Fibroblast of skin of abdomen (primary cell): ENCODE data around the gene MAP1LC3B.

ENCODE experiments used
- DNase-seq: peaks from one replicate; pipeline ENCODE4 v3.0.0-alpha.2; 2013

The MAP1LC3B gene

DNA sequence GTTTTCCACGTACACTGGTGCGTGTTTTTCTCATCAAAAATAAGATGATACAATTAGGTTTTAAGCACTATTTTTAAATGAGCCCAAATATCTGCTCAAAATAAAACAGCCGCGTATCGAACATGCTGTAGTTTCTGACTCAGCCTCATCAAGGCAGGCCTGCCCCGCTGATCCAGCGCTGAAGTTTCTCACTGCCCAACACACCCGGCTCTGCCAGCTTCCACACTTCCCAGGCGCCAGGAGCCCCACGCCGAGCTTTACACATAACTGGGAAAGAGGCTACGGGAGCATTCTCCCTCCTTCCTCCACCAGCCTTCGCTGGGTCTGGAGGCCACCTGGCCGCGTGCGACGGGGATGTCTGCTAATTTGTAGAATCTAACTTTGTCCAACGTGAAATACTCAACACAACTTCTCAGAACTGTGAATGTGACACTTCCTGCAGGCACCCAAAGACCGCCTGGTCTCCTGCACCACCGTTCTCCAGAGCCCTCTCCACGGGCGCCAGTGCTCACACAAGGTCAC lies 42.1 kb downstream of the MAP1LC3B start:
- peak; percentile 31 for DNase-seq

DNA sequence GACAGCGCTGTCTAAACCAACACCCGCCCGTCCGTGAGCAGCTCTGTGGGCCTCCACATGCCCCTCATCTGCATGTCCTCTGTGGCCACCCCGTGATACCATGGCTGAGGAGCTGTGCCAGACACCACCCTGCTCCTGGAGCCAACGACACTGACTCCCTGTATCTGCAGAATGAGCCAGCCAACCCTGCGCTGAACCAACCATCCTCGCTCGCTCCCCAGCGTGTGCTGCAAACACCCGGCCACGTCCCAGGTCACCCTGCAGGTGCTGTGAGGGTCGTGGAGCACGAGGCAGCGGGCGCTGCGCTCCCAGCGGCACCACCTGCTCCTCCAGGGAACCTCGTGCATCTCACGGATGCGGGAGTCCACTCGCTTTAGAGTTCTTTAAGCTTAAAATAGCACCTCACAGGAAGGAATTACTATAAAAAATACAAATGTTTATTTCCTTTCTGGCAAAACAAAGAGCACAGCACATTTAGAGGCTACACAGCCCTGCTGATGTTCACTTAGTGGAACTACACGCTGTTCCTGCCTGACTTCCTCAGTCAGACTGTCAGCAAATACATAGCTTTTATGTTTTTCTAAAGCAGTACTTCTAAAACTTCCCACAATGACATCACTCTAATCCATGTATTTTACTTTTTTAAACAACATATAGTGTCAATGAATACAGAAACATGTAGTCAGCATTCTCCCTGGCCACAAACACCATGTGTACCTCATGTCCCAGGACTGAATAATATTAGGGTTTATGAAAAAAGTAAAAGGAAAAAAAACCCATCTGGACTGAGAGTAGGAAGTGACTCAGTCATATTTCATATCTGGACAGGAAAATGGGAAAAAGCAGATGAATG lies 43.5 kb downstream of the MAP1LC3B start:
- DNase-seq, result peak; percentile 88

GRCh38 chr16:87436225-87437172 lies 44.4 kb downstream of the MAP1LC3B start:
- peak; percentile 46 for DNase-seq

DNA sequence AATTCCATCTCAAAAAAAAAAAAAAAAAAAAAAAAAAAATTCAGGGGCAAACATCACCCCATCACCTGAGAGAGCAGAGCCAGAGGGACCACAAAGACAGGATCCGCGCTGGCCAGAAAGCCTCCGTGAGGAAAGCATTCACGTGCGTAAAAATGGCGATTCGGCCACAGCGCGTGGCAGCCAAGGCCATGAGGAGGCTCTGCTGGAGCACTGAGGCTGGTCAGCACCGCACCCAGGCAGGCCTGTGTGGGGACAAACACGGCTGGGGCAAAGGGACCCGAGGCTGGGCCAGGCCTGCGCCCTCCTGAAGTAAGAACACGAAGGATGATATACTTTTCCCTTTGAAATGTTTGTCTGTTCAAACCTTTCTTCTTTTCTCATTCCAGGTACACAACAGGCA lies 45.2 kb downstream of the MAP1LC3B start:
- no peak for DNase-seq

DNA sequence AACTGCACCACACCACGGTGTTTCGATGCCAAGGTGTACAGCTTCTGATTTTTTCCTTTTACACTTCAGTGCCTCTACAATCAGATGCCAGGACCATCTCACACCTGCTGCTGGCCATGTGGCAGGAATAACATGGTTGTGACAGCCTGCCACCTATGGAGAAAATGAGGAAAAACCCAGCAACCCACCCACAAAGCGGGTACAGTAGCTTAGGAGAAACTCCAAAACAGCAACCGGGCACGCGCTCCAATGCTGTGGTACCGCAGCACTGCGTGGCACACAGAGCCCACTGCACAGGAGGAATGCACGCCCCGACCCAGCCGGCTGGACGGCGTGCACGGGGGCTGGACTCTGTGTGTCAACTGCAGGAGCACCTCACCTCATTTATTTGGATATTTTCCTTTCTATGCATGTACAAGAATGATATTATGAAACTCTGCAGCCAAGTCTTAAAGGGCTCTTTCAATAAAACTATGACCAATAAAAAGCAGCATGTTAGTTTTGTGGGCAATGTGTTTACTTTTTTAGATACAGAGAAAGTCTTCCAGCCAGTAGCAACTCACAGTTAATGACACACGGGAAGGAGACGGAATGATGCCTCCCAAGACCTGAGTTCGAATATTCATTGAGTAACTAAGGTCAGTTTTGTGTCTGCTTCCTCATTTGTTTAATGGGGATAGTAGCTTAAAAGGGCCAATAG lies 45.9 kb downstream of the MAP1LC3B start:
- DNase-seq, result no peak

GRCh38 chr16:87438611-87438985 lies 46.5 kb downstream of the MAP1LC3B start:
- no peak for DNase-seq

DNA sequence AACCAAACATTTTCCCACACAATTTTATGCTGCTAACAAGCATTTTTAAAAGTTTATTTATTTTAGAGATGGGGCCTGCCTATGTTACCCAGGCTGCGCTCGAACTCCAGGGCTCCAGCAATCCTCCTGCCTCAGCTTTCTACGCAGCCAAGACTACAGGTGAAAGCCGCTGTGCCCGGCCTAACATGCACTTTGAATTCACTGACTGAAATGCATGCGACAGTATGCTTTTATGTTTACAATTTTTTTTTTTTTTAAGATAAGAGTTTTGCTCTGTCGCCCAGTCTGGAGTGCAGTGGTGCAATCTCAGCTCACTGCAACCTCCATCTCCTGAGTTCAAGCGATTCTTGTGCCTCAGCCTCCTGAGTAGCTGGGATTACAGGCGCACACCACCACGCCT lies 47.8 kb downstream of the MAP1LC3B start:
- DNase-seq, result no peak

- DNase-seq, result no peak
These were observed 49.9 kb downstream of the MAP1LC3B start for GRCh38 chr16:87441886-87442580.

DNA sequence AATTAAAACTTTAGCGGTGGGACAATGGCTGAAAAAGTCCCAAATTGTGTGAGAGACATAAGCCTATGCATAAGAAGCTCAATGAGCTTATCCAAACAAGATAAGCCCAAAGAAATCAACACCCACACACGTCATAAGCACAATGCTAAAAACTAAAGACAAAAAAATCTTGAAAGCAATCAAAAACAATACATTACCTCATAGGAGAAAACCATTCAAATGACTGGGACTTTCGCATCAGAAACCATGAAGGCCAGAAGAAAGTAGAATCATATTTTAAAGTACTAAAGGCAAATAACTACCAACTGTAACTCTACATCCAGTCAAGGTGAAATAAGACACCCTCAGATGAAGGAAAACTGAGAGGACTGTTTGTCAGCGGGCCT lies 50.4 kb downstream of the MAP1LC3B start:
- no peak for DNase-seq

DNA sequence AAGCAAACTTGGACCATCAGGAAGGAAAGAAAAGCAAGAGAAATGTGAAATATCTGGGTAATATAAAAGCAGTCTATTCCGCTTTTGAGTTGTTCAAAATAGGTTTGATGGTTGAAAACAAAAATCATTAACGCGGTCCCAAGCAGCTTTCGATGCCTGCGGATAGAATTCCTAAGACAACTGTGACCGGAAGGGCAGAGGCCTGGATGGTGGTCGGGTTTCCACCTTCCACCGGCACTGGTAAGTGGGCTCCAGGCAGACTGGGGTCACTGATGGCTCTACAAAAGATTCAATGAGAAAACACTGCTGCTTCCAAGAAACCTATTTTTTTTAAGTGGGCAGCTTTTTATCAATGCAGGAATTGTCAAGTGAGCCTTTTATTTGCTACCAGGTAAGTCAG lies 50.9 kb downstream of the MAP1LC3B start:
- DNase-seq, result no peak

GRCh38 chr16:87443964-87444363 lies 51.8 kb downstream of the MAP1LC3B start:
- no peak for DNase-seq

DNA sequence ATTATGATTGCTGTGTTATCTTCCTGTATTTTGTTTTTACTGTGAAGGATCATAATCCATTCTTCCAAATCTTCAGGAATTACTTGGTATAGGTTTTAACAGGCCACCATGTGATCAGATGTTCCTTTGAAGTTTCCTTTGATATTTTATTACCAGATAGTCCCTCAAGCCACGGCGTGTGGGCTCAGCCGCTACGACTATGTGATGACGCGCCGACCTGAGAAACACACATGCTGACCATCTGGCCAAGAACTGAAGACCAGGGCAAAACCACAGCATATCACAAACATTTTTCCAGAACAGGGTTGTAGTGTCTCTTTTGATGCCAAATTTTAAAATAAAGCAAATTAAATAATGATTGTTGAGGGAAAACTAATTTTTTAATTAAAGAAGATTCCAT lies 53.4 kb downstream of the MAP1LC3B start:
- DNase-seq, result peak; percentile 82

- DNase-seq, result no peak
These were observed 54.3 kb downstream of the MAP1LC3B start for GRCh38 chr16:87446479-87446878.

- peak; percentile 78 for DNase-seq
These were observed 55.2 kb downstream of the MAP1LC3B start for GRCh38 chr16:87447323-87447722.

- DNase-seq, result no peak
These were observed 56.7 kb downstream of the MAP1LC3B start for GRCh38 chr16:87448866-87449265.

GRCh38 chr16:87451563-87452210 lies 59.6 kb downstream of the MAP1LC3B start:
- no peak for DNase-seq

GRCh38 chr16:87453326-87453725 lies 61.2 kb downstream of the MAP1LC3B start:
- no peak for DNase-seq
